Measurements from ENCODE around the gene SORT1. TPM values are rescaled to one million over a fixed set of nuclear protein-coding genes. Genes with fewer than 3 reads are reported as not detected.
A peak's percentile ranks its signal among the peaks of the same experiment; 100 is the strongest.

The SORT1 gene
- total RNA-seq, 1 donor = 48.5 TPM

DNA sequence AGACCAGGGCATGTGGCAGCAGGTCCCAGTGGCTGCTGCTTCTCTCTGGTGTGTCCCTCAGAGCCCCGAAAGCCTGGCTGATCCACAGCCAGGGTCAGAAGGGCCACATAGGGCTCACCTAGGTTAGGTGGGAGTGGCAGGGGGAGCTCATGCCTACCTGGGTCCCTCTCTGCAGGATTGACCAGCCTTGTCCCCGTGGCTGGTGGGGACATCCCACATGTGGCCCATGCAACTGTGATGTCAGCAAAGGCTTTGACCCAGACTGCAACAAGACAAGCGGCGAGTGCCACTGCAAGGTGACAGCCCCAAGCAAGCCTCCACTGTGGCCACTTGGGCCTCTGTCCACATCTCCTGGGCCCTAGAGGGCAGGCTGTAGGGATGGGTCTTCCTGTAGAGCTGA is 132.7 kb downstream of the SORT1 start:
- DNase-seq (ENCODE audit: insufficient read length, low spot score, missing footprints) = peak; percentile 78
- no peak overlapping the region for H2AFZ ChIP-seq (ENCODE audit: low read length)
- no peaks in the 10 kb centered on the region for H4K20me1 ChIP-seq (ENCODE audit: insufficient read depth, low read length)
- TF ChIP-seq, protein P1, sequence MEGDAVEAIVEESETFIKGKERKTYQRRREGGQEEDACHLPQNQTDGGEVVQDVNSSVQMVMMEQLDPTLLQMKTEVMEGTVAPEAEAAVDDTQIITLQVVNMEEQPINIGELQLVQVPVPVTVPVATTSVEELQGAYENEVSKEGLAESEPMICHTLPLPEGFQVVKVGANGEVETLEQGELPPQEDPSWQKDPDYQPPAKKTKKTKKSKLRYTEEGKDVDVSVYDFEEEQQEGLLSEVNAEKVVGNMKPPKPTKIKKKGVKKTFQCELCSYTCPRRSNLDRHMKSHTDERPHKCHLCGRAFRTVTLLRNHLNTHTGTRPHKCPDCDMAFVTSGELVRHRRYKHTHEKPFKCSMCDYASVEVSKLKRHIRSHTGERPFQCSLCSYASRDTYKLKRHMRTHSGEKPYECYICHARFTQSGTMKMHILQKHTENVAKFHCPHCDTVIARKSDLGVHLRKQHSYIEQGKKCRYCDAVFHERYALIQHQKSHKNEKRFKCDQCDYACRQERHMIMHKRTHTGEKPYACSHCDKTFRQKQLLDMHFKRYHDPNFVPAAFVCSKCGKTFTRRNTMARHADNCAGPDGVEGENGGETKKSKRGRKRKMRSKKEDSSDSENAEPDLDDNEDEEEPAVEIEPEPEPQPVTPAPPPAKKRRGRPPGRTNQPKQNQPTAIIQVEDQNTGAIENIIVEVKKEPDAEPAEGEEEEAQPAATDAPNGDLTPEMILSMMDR (IDR thresholded peaks at IDR 0.05; ENCODE audit: extremely low read depth, low read depth, low read length) = no peak
- H3K4me3 ChIP-seq (ENCODE audit: insufficient read depth, low read length) = no peak overlapping the region
- H3K36me3 ChIP-seq (ENCODE audit: insufficient read depth, low read length) = no peaks in the 10 kb centered on the region
- no peaks in the 10 kb centered on the region for H3K79me2 ChIP-seq (ENCODE audit: insufficient read depth, low read length)
- no peaks in the 10 kb centered on the region for H3K27me3 ChIP-seq (ENCODE audit: insufficient read depth, low read length)
- H3K27ac ChIP-seq (ENCODE audit: low read depth, low read length) = no peak overlapping the region
- H3K4me2 ChIP-seq (ENCODE audit: insufficient read depth, low read length) = no peak overlapping the region
- H3K4me1 ChIP-seq (ENCODE audit: insufficient read depth, low read length) = peaks cover 6% of the 10 kb centered on the region
- H3K9me3 ChIP-seq (ENCODE audit: low read depth, low read length) = no peaks in the 10 kb centered on the region

DNA sequence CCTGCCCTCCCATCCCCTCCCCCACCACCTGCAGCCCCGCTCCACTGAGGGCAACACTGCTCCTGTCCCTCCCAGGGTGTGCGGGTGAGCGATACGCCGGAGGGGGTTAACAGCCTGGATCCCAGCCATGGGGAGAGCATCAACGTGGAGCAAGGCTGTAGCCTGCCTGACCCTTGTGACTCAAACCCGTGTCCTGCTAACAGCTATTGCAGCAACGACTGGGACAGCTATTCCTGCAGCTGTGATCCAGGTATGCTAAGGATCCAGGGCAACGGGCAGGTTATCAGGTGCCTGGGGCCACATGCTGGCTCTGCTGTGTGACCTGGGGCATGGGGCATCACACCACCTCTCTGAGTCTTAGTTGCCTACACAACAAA is 133.4 kb downstream of the SORT1 start:
- Histone ChIP-seq H2AFZ (ENCODE audit: low read length) (no peak overlapping the region), H3K4me3 (ENCODE audit: insufficient read depth, low read length) (no peak overlapping the region), H3K36me3 (ENCODE audit: insufficient read depth, low read length) (no peaks in the 10 kb centered on the region), H3K9me3 (ENCODE audit: low read depth, low read length) (no peaks in the 10 kb centered on the region), H3K4me1 (ENCODE audit: insufficient read depth, low read length) (peaks cover 6% of the 10 kb centered on the region), H4K20me1 (ENCODE audit: insufficient read depth, low read length) (no peaks in the 10 kb centered on the region), H3K79me2 (ENCODE audit: insufficient read depth, low read length) (no peaks in the 10 kb centered on the region), H3K27me3 (ENCODE audit: insufficient read depth, low read length) (no peaks in the 10 kb centered on the region), H3K4me2 (ENCODE audit: insufficient read depth, low read length) (no peak overlapping the region), H3K27ac (ENCODE audit: low read depth, low read length) (no peak overlapping the region)
- DNase-seq (ENCODE audit: insufficient read length, low spot score, missing footprints) = peak; percentile 60
- TF ChIP-seq, protein P1 (IDR thresholded peaks at IDR 0.05; ENCODE audit: extremely low read depth, low read depth, low read length) = no peak

DNA sequence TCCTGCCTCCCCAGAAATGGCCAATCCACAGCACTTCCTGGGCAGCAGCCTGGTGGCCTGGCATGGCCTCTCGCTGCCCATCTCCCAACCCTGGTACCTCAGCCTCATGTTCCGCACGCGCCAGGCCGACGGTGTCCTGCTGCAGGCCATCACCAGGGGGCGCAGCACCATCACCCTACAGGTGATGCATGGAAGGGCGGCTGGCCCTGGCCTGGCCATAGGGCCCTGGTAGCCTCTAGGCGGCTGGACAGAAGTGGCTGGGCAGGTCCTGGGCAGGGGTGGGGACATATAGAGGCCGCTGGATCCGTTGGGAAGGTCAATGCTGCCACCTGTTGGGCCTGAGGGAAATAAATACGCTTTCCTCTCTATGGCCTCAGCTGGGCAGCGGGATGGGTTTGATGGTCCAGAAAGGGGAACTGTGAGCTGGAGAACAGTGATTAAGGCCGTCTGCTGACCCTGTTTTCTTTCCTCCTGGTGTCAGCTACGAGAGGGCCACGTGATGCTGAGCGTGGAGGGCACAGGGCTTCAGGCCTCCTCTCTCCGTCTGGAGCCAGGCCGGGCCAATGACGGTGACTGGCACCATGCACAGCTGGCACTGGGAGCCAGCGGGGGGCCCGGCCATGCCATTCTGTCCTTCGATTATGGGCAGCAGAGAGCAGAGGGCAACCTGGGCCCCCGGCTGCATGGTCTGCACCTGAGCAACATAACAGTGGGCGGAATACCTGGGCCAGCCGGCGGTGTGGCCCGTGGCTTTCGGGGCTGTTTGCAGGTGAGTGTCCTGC is 133.9 kb downstream of the SORT1 start:
- H3K4me1 ChIP-seq (ENCODE audit: insufficient read depth, low read length) = peaks cover 6% of the 10 kb centered on the region
- peak; percentile 100 for DNase-seq (ENCODE audit: insufficient read length, low spot score, missing footprints)
- TF ChIP-seq, protein P1 (IDR thresholded peaks at IDR 0.05; ENCODE audit: extremely low read depth, low read depth, low read length) = peak; percentile 95

DNA sequence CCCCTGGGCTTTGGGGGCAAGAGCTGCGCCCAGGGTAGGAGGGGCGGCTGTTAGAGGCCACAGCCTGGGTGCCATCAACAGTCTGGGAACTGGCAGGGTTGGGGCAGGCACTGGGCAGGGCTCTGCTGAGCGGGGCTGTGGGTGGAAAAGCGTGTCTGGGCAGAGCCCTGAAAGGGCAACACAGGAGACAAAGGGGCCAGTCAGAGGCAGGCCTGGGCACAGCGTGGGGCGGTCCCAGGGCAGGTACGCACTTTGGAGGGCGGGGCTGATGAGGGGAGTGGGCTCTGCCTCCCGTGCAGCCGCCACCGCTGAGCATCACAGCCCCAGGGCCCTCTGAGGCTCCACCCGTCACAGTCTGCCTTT is 134.5 kb downstream of the SORT1 start:
- H2AFZ ChIP-seq (ENCODE audit: low read length) = peak overlapping the region; percentile 50
- H3K27ac ChIP-seq (ENCODE audit: low read depth, low read length) = no peak overlapping the region
- H3K4me3 ChIP-seq (ENCODE audit: insufficient read depth, low read length) = no peak overlapping the region
- TF ChIP-seq, protein P1 (IDR thresholded peaks at IDR 0.05; ENCODE audit: extremely low read depth, low read depth, low read length) = no peak
- no peaks in the 10 kb centered on the region for H4K20me1 ChIP-seq (ENCODE audit: insufficient read depth, low read length)
- H3K36me3 ChIP-seq (ENCODE audit: insufficient read depth, low read length) = no peaks in the 10 kb centered on the region
- no peak overlapping the region for H3K4me2 ChIP-seq (ENCODE audit: insufficient read depth, low read length)
- H3K27me3 ChIP-seq (ENCODE audit: insufficient read depth, low read length) = no peaks in the 10 kb centered on the region
- DNase-seq (ENCODE audit: insufficient read length, low spot score, missing footprints) = peak; percentile 85
- no peaks in the 10 kb centered on the region for H3K79me2 ChIP-seq (ENCODE audit: insufficient read depth, low read length)
- H3K4me1 ChIP-seq (ENCODE audit: insufficient read depth, low read length) = peaks cover 6% of the 10 kb centered on the region
- no peaks in the 10 kb centered on the region for H3K9me3 ChIP-seq (ENCODE audit: low read depth, low read length)

More for the DNA sequence above, 133.9 kb downstream of the SORT1 start:
- Histone ChIP-seq H3K4me3 (ENCODE audit: insufficient read depth, low read length) (no peak overlapping the region), H2AFZ (ENCODE audit: low read length) (peak overlapping the region; percentile 50), H3K27me3 (ENCODE audit: insufficient read depth, low read length) (no peaks in the 10 kb centered on the region), H3K27ac (ENCODE audit: low read depth, low read length) (no peak overlapping the region), H3K9me3 (ENCODE audit: low read depth, low read length) (no peaks in the 10 kb centered on the region), H4K20me1 (ENCODE audit: insufficient read depth, low read length) (no peaks in the 10 kb centered on the region), H3K4me2 (ENCODE audit: insufficient read depth, low read length) (no peak overlapping the region), H3K79me2 (ENCODE audit: insufficient read depth, low read length) (no peaks in the 10 kb centered on the region), H3K36me3 (ENCODE audit: insufficient read depth, low read length) (no peaks in the 10 kb centered on the region)

All from osteoblast (primary cell).